Activated T-helper 2 cell treated with anti-CD3 and anti-CD28 coated beads, Interferon-gamma antibody, Interleukin-2, Interleukin-4, amounts not matched to agents 10 μg/mL and 5 μg/mL and 100 μg/mL, durations not matched to agents 14 hours and 24 hours and 36 hours (primary cell): ENCODE measurements around the gene APELA. TPM values are rescaled to one million over a fixed set of nuclear protein-coding genes. Genes with fewer than 3 reads are reported as not detected.

ENCODE experiments used
- DNase-seq: peaks from one replicate; pipeline ENCODE4 v3.0.0; 2021; ENCODE audit warnings: low spot score
- H3K27ac Mint-ChIP-seq: one replicate; pipeline ENCODE4 v1.8.0; 2021; ENCODE audit warnings: mixed read lengths
- H3K27me3 Mint-ChIP-seq: one replicate; pipeline ENCODE4 v1.8.0; 2021; ENCODE audit warnings: low read depth, mixed read lengths
- H3K36me3 Mint-ChIP-seq: one replicate; pipeline ENCODE4 v1.8.0; 2021; ENCODE audit warnings: low read depth, mixed read lengths
- H3K4me1 Mint-ChIP-seq: one replicate; pipeline ENCODE4 v1.8.0; 2021; ENCODE audit warnings: low read depth, mixed read lengths
- H3K4me3 Mint-ChIP-seq: one replicate; pipeline ENCODE4 v1.8.0; 2021; ENCODE audit warnings: low read depth, mild to moderate bottlenecking, moderate library complexity, mixed read lengths
- H3K9me3 Mint-ChIP-seq: one replicate; pipeline ENCODE4 v1.8.0; 2021; ENCODE audit warnings: mixed read lengths
- intact Hi-C: fragments of 100-400 bp; cut with micrococcal nuclease; formaldehyde crosslinking; loops from one replicate; pipeline ENCODE4 v1.15.1; 2023
- total RNA-seq: library from RNA; stranded (reverse); gene quantifications from 2 replicates; pipeline ENCODE4 v1.2.3, GENCODE V29; 2022

APELA gene
- not detected in 2 replicates for total RNA-seq

GRCh38 chr4:164876700-164877324 lies at the start of gene APELA:
TSS of gene APELA (plus strand) at chr4:164877178. CDS start at chr4:164877332, 154 bp downstream.
- Mint-ChIP-seq H3K4me1 (no peaks in the 10 kb centered on the region), H3K4me3 (no peak within 1 kb of the TSS), H3K27ac (no peak within 1 kb of the TSS), H3K9me3 (no peaks in the 10 kb centered on the region), H3K27me3 (peaks cover 14% of the 10 kb centered on the region), H3K36me3 (no peaks in the 10 kb centered on the region)
- no peak for DNase-seq
- intact Hi-C loops, result no loop called here

- DNase-seq, result no peak
- no peak overlapping the region for H3K4me3 Mint-ChIP-seq
- intact Hi-C loops, result no loop called here
- H3K9me3 Mint-ChIP-seq, result no peaks in the 10 kb centered on the region
- H3K4me1 Mint-ChIP-seq, result no peaks in the 10 kb centered on the region
- H3K27ac Mint-ChIP-seq, result no peak overlapping the region
- no peaks in the 10 kb centered on the region for H3K27me3 Mint-ChIP-seq
- no peaks in the 10 kb centered on the region for H3K36me3 Mint-ChIP-seq
Measured at GRCh38 chr4:164828955-164829354, 48.0 kb upstream of the APELA start.

GRCh38 chr4:164846566-164846965 lies 30.4 kb upstream of the APELA start:
- peaks cover 4% of the 10 kb centered on the region for H3K27me3 Mint-ChIP-seq
- H3K27ac Mint-ChIP-seq, result no peak overlapping the region
- no peak for DNase-seq
- H3K4me3 Mint-ChIP-seq, result no peak overlapping the region
- no peaks in the 10 kb centered on the region for H3K36me3 Mint-ChIP-seq
- no peaks in the 10 kb centered on the region for H3K4me1 Mint-ChIP-seq
- no peaks in the 10 kb centered on the region for H3K9me3 Mint-ChIP-seq
- intact Hi-C loops, result no loop called here

- Mint-ChIP-seq H3K27ac (no peak overlapping the region), H3K36me3 (no peaks in the 10 kb centered on the region), H3K27me3 (peaks cover 4% of the 10 kb centered on the region), H3K4me1 (no peaks in the 10 kb centered on the region), H3K4me3 (no peak overlapping the region), H3K9me3 (no peaks in the 10 kb centered on the region)
- intact Hi-C loops, result no loop called here
- DNase-seq, result no peak
Measured at GRCh38 chr4:164847016-164847415, 30.0 kb upstream of the APELA start.

- H3K9me3 Mint-ChIP-seq, result no peaks in the 10 kb centered on the region
- H3K4me1 Mint-ChIP-seq, result no peaks in the 10 kb centered on the region
- H3K4me3 Mint-ChIP-seq, result no peak overlapping the region
- H3K27ac Mint-ChIP-seq, result no peak overlapping the region
- no peak for DNase-seq
- peaks cover 4% of the 10 kb centered on the region for H3K27me3 Mint-ChIP-seq
- H3K36me3 Mint-ChIP-seq, result no peaks in the 10 kb centered on the region
- intact Hi-C loops, result no loop called here
Measured at GRCh38 chr4:164847967-164848649, 28.9 kb upstream of the APELA start.

- Mint-ChIP-seq H3K27me3 (no peaks in the 10 kb centered on the region), H3K4me1 (no peaks in the 10 kb centered on the region), H3K4me3 (no peak overlapping the region), H3K27ac (no peak overlapping the region), H3K9me3 (no peaks in the 10 kb centered on the region), H3K36me3 (no peaks in the 10 kb centered on the region)
- DNase-seq, result no peak
- intact Hi-C loops, result no loop called here
Measured at GRCh38 chr4:164856396-164856795, 20.6 kb upstream of the APELA start.

GRCh38 chr4:164866817-164867490 lies 10.0 kb upstream of the APELA start:
- H3K9me3 Mint-ChIP-seq, result no peaks in the 10 kb centered on the region
- H3K4me1 Mint-ChIP-seq, result no peaks in the 10 kb centered on the region
- intact Hi-C loops, result no loop called here
- DNase-seq, result no peak
- H3K27ac Mint-ChIP-seq, result no peak overlapping the region
- H3K36me3 Mint-ChIP-seq, result no peaks in the 10 kb centered on the region
- H3K4me3 Mint-ChIP-seq, result no peak overlapping the region
- peaks cover 2% of the 10 kb centered on the region for H3K27me3 Mint-ChIP-seq

- no peaks in the 10 kb centered on the region for H3K36me3 Mint-ChIP-seq
- intact Hi-C loops, result no loop called here
- no peak for DNase-seq
- H3K4me3 Mint-ChIP-seq, result no peak overlapping the region
- H3K27ac Mint-ChIP-seq, result no peak overlapping the region
- no peaks in the 10 kb centered on the region for H3K4me1 Mint-ChIP-seq
- no peaks in the 10 kb centered on the region for H3K9me3 Mint-ChIP-seq
- H3K27me3 Mint-ChIP-seq, result peaks cover 6% of the 10 kb centered on the region
Measured at GRCh38 chr4:164871673-164872072, 5.3 kb upstream of the APELA start.

GRCh38 chr4:164872481-164872880 lies 4.5 kb upstream of the APELA start:
- no peak overlapping the region for H3K27ac Mint-ChIP-seq
- no peaks in the 10 kb centered on the region for H3K9me3 Mint-ChIP-seq
- H3K36me3 Mint-ChIP-seq, result no peaks in the 10 kb centered on the region
- no peak for DNase-seq
- H3K4me3 Mint-ChIP-seq, result no peak overlapping the region
- no peaks in the 10 kb centered on the region for H3K4me1 Mint-ChIP-seq
- peaks cover 12% of the 10 kb centered on the region for H3K27me3 Mint-ChIP-seq
- intact Hi-C loops, result no loop called here

- Mint-ChIP-seq H3K4me3 (no peak overlapping the region), H3K4me1 (no peaks in the 10 kb centered on the region), H3K9me3 (no peaks in the 10 kb centered on the region), H3K27ac (no peak overlapping the region), H3K27me3 (peaks cover 14% of the 10 kb centered on the region), H3K36me3 (no peaks in the 10 kb centered on the region)
- DNase-seq, result no peak
- intact Hi-C loops, result no loop called here
Measured at GRCh38 chr4:164874789-164875188, 2.2 kb upstream of the APELA start.

- H3K27me3 Mint-ChIP-seq, result peaks cover 12% of the 10 kb centered on the region
- H3K4me3 Mint-ChIP-seq, result no peak overlapping the region
- intact Hi-C loops, result no loop called here
- no peaks in the 10 kb centered on the region for H3K9me3 Mint-ChIP-seq
- no peaks in the 10 kb centered on the region for H3K36me3 Mint-ChIP-seq
- no peak overlapping the region for H3K27ac Mint-ChIP-seq
- no peak for DNase-seq
- H3K4me1 Mint-ChIP-seq, result no peaks in the 10 kb centered on the region
Measured at GRCh38 chr4:164880489-164881262, 3.7 kb downstream of the APELA start.

GRCh38 chr4:164888096-164888715 lies 11.2 kb downstream of the APELA start:
- Mint-ChIP-seq H3K27ac (no peak overlapping the region), H3K4me1 (no peaks in the 10 kb centered on the region), H3K4me3 (no peak overlapping the region), H3K9me3 (no peaks in the 10 kb centered on the region), H3K36me3 (no peaks in the 10 kb centered on the region), H3K27me3 (no peaks in the 10 kb centered on the region)
- intact Hi-C loops, result no loop called here
- no peak for DNase-seq
